ENCODE data around the gene HAAO.
"Not testable (repeated sequence)": the region's sequence is repeated elsewhere in the genome, so short reads cannot be mapped to it uniquely, and the experiment has no call there.

HAAO gene

GRCh38 chr2:42834161-42834560 lies 41.8 kb upstream of the HAAO start:
- TF ChIP-seq CTCF (IDR thresholded peaks at IDR 0.05; ENCODE audit: low read depth, low read length, missing control alignments), result no peak
- H3K4me3 ChIP-seq (ENCODE audit: low read depth, low read length), result no peak overlapping the region
- no peak for DNase-seq (ENCODE audit: low read depth)

GRCh38 chr2:42832289-42832634 lies 39.9 kb upstream of the HAAO start:
- no peak for DNase-seq (ENCODE audit: low read depth)
- no peak overlapping the region for H3K4me3 ChIP-seq (ENCODE audit: low read depth, low read length)

GRCh38 chr2:42831575-42832288 lies 39.3 kb upstream of the HAAO start:
- not testable (repeated sequence) for DNase-seq (ENCODE audit: low read depth); H3K4me3 ChIP-seq (ENCODE audit: low read depth, low read length)

More at GRCh38 chr2:42832289-42832634, 39.9 kb upstream of the HAAO start:
- no peak for TF ChIP-seq CTCF (IDR thresholded peaks at IDR 0.05; ENCODE audit: low read depth, low read length, missing control alignments)

GRCh38 chr2:42830922-42831574 lies 38.7 kb upstream of the HAAO start:
- no peak for DNase-seq (ENCODE audit: low read depth)

GRCh38 chr2:42829671-42830440 lies 37.5 kb upstream of the HAAO start:
- DNase-seq (ENCODE audit: low read depth), result no peak
- H3K4me3 ChIP-seq (ENCODE audit: low read depth, low read length), result no peak overlapping the region
- no peak for TF ChIP-seq CTCF (IDR thresholded peaks at IDR 0.05; ENCODE audit: low read depth, low read length, missing control alignments)

More at GRCh38 chr2:42830922-42831574, 38.7 kb upstream of the HAAO start:
- no peak for TF ChIP-seq CTCF (IDR thresholded peaks at IDR 0.05; ENCODE audit: low read depth, low read length, missing control alignments)
- H3K4me3 ChIP-seq (ENCODE audit: low read depth, low read length), result no peak overlapping the region

GRCh38 chr2:42828487-42829425 lies 36.4 kb upstream of the HAAO start:
- DNase-seq (ENCODE audit: low read depth), result no peak
- peak; percentile 94 for TF ChIP-seq CTCF (IDR thresholded peaks at IDR 0.05; ENCODE audit: low read depth, low read length, missing control alignments)
- no peak overlapping the region for H3K4me3 ChIP-seq (ENCODE audit: low read depth, low read length)
